Kidney (tissue), 14 donors: ENCODE measurements around the gene TAF6. TPM values are rescaled to one million over a fixed set of nuclear protein-coding genes. Genes with fewer than 3 reads are reported as not detected.
"Not testable (repeated sequence)": the region's sequence is repeated elsewhere in the genome, so short reads cannot be mapped to it uniquely, and the experiment has no call there.

Source experiments
- DNase-seq, 5 donors: peaks; one replicate each; pipeline ENCODE4 v3.0.0-alpha.2; 2013 to 2020
- FAIRE-seq: peaks from 2 replicates; lab custom pipeline; 2012; peaks lifted over from hg19 to GRCh38; lab: Jason Lieb, UNC
- H3K27ac ChIP-seq, 2 donors: one replicate each; pipeline ENCODE4 v1.7.0; 2013; ENCODE audit warnings: low read depth in 2 of 2, low read length in 2 of 2, inconsistent platforms in 1 of 2
- H3K27me3 ChIP-seq: one replicate; pipeline ENCODE4 v1.7.1; 2013; ENCODE audit warnings: low read length, inconsistent platforms; ENCODE audit not compliant: control insufficient read depth, insufficient read depth
- H3K36me3 ChIP-seq, 3 donors: one replicate each; pipeline versions ENCODE4 v1.7.0 to v1.7.1; 2013; ENCODE audit warnings: low read length in 3 of 3, control low read depth in 1 of 3, inconsistent platforms in 1 of 3; ENCODE audit not compliant: insufficient read depth in 3 of 3, control insufficient read depth in 2 of 3
- H3K4me1 ChIP-seq, 3 donors: one replicate each; pipeline versions ENCODE4 v1.7.0 to v1.7.1; 2013; ENCODE audit warnings: low read length in 3 of 3, inconsistent platforms in 1 of 3, low read depth in 1 of 3; ENCODE audit not compliant: control insufficient read depth in 2 of 3, insufficient read depth in 2 of 3
- H3K4me3 ChIP-seq, 3 donors: one replicate each; pipeline versions ENCODE4 v1.7.0 to v1.8.1; 2013; ENCODE audit warnings: low read length in 3 of 3, control low read depth in 1 of 3, inconsistent platforms in 1 of 3
- H3K9ac ChIP-seq, 3 donors: one replicate each; pipeline versions ENCODE4 v1.7.0 to v1.7.1; 2013; ENCODE audit warnings: low read length in 3 of 3, control low read depth in 1 of 3, inconsistent platforms in 1 of 3
- H3K9me3 ChIP-seq, 3 donors: one replicate each; pipeline versions ENCODE4 v1.7.0 to v1.7.1; 2013; ENCODE audit warnings: low read length in 3 of 3, control low read depth in 1 of 3, inconsistent platforms in 1 of 3; ENCODE audit not compliant: control insufficient read depth in 2 of 3, insufficient read depth in 1 of 3
- intact Hi-C: fragments of 100-400 bp; cut with DNase I; formaldehyde crosslinking; loops from one replicate; pipeline ENCODE4 v1.11.1; 2022
- polyA plus RNA-seq: library from polyadenylated mRNA; stranded (reverse); fragments of 350-450 nt; fragmentation: Illumina TruSeq; extraction: RNeasy Lipid Tissue Mini Kit (QIAGEN cat#74804); gene quantifications from one replicate; pipeline ENCODE4 v1.2.3, GENCODE V29; 2014; ENCODE audit warnings: low read depth, low replicate concordance; ENCODE audit not compliant: insufficient read depth
- total RNA-seq: library from RNA; stranded (reverse); fragmentation: NEBNext Ultra II Directional; extraction: Animal tissue kit (Norgen Biotek cat#: 25700); gene quantifications from one replicate; pipeline ENCODE4 v1.2.1, GENCODE V29; 2021
- TF ChIP-seq, protein P1 (sequence below): IDR thresholded peaks from 3 replicates; pipeline ENCODE4 v1.5.1; 2012; ENCODE audit warnings: mild to moderate bottlenecking, moderate library complexity, borderline replicate concordance; ENCODE audit not compliant: insufficient read depth; ENCODE audit errors: extremely low read depth
- donor health status: control.
- donor health status: control.
- donor health status: control.
- donor health status: control.
- donor health status: control.
- donor health status: DM: yes; HTN: yes; CAD: no.
- donor health status: Normal renal cell carcinoma (clear cell type).

Gene TAF6
- total and polyA plus RNA-seq, 2 donors from 2014 or later = 41.3 to 62.7 TPM

DNA sequence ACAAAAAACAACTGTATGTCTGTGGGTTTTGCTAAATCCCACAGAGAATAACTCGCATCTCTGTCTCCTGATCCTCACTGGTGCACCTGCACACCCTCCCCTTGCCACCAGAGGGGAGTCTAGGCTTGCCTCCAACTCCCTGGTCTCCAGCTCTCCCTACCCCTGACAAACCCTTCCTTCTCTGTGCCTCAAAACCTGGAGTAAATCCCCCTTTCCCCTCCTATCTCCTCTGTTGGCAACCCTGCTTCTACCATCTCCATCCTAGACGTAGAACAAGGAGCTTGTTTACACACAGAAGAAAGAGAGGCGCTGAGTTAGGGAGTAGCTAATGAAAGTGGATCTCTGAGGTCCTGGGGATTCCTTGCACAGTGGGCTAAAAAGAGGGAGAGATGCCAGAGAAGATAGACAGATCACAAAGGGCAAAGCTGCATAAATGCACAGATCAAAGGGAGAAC lies 13.6 kb upstream of the TAF6 start:
- TF ChIP-seq, protein P1, sequence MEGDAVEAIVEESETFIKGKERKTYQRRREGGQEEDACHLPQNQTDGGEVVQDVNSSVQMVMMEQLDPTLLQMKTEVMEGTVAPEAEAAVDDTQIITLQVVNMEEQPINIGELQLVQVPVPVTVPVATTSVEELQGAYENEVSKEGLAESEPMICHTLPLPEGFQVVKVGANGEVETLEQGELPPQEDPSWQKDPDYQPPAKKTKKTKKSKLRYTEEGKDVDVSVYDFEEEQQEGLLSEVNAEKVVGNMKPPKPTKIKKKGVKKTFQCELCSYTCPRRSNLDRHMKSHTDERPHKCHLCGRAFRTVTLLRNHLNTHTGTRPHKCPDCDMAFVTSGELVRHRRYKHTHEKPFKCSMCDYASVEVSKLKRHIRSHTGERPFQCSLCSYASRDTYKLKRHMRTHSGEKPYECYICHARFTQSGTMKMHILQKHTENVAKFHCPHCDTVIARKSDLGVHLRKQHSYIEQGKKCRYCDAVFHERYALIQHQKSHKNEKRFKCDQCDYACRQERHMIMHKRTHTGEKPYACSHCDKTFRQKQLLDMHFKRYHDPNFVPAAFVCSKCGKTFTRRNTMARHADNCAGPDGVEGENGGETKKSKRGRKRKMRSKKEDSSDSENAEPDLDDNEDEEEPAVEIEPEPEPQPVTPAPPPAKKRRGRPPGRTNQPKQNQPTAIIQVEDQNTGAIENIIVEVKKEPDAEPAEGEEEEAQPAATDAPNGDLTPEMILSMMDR = peak; percentile 80
- Histone ChIP-seq H3K9me3 (no peaks in the 10 kb centered on the region), H3K4me1 (peaks cover 0 to 8% (median 5%) of the 10 kb centered on the region in 3 donors), H3K36me3 (no peaks in the 10 kb centered on the region), H3K4me3 (no peak overlapping the region), H3K9ac (no peak overlapping the region), H3K27me3 (no peaks in the 10 kb centered on the region), H3K27ac (no peak overlapping the region)
- FAIRE-seq (no peak), DNase-seq (peak in 4 of 5 donors; percentile 62 to 78 (median 72))
- intact Hi-C loops = no loop called here

DNA sequence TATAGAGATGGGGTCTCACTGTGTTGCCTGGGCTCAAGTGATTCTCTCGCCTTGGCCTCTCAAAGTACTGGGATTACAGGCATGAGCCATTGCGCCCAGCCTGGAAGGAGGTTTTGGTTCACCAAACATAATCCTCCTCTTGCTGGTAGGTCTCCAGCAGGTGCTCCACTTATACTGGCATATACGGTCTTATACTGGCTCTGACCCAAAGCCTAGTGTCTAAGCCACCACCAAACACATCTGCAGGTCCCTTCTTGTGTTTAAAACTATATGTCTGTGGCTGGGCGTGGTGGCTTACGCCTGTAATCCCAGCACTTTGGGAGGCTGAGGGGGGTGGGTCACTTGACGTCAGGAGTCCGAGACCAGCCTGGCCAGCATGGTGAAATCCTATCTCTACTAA lies 13.0 kb upstream of the TAF6 start:
- no peaks in the 10 kb centered on the region for H3K36me3 ChIP-seq
- H3K4me3 ChIP-seq = no peak overlapping the region
- TF ChIP-seq, protein P1 = no peak
- H3K9me3 ChIP-seq = no peaks in the 10 kb centered on the region
- H3K27ac ChIP-seq = no peak overlapping the region
- no peak overlapping the region for H3K9ac ChIP-seq
- intact Hi-C loops = no loop called here
- DNase-seq = no peak
- H3K27me3 ChIP-seq = no peaks in the 10 kb centered on the region
- no peak for FAIRE-seq
- peaks cover 0 to 8% (median 5%) of the 10 kb centered on the region in 3 donors for H3K4me1 ChIP-seq

DNA sequence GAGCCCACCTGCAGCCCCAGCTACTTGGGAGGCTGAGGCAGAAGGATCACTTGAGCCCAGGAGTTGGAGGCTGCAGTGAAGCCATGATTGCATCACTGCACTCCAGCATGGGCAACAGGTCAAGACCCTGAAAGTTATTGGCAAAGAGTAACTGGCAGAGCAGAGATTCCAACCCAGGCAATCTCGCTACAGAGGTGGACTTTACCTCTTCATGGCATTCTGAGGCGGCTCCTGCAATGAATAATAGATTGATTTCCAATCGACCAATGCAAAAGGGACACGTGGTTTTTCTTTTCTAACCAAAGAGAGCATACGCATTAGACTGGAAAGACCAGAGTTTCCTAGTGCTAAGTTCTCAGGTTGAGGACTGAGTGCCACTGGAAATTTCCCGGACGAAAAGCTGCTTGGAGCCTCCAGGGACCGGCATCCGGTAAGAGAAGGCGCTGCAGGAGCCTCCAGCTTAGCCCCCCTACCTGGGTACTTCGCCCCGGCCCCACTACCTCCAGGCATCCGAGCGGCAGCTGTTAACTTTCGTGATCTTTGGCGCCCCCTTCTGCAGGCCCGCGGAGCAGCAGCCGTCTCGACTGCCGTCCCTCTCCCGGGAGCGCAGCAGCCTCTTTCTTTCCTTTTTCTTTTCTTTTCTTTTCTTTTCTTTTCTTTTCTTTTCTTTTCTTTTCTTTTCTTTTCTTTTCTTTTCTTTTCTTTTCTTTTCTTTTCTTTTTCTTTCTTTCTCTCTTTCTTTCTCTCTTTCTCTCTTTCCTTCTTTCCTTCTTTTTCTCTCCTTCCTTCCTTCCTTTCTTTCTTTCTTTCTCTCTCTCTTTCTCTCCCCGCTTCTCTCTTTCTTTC lies 11.7 kb upstream of the TAF6 start:
- intact Hi-C loops = no loop called here
- no peaks in the 10 kb centered on the region for H3K27me3 ChIP-seq
- no peaks in the 10 kb centered on the region for H3K9me3 ChIP-seq
- no peak for FAIRE-seq
- no peak overlapping the region for H3K27ac ChIP-seq
- DNase-seq = peak; percentile 85 to 91 (median 89)
- TF ChIP-seq, protein P1 = peak; percentile 94
- H3K9ac ChIP-seq = no peak overlapping the region
- peak overlapping the region in 1 of 3 donors; percentile 30 for H3K4me3 ChIP-seq
- peaks cover 0 to 8% (median 5%) of the 10 kb centered on the region in 3 donors for H3K4me1 ChIP-seq
- no peaks in the 10 kb centered on the region for H3K36me3 ChIP-seq

DNA sequence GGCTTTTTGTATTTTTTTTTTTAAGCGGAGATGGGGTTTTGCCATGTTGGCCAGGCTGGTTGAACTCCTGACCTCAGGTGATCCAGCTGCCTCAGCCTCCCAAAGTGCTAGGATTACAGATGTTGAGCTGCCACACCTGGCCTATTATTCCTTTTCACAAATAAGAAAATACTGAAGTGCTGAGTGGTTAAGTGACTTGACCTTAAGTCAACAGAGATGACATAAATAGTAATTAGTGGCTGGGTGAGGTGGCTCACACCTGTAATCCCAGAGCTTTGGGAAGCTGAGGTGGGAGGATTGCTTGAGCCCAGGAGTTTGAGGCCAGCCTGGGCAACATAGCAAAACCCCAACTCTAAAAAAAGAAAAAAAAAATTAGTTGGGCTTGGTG lies 11.1 kb upstream of the TAF6 start:
- H3K36me3 ChIP-seq, H3K4me1 ChIP-seq, intact Hi-C loops, FAIRE-seq, H3K27me3 ChIP-seq, H3K4me3 ChIP-seq, H3K9ac ChIP-seq, DNase-seq, H3K9me3 ChIP-seq, H3K27ac ChIP-seq: not testable (repeated sequence)
